SJSA1 (cell line): ENCODE measurements around the gene DMXL1. TPM values are rescaled to one million over a fixed set of nuclear protein-coding genes. Genes with fewer than 3 reads are reported as not detected.

Experiments used
- DNase-seq, 2 experiments: peaks; one replicate each; pipeline ENCODE4 v3.0.0-alpha.2; 2015 to 2020; ENCODE audit warnings: low spot score in 2 of 2, low read depth in 1 of 2
- H3K27ac ChIP-seq: fragments of 250-450 bp; sonication (Bioruptor Pico); 2 replicates; pipeline ENCODE4 v1.5.1; 2020; ENCODE audit warnings: mild to moderate bottlenecking, moderate library complexity
- H3K27me3 ChIP-seq: fragments of 250-450 bp; sonication (Bioruptor Pico); replicated peaks from 2 replicates; pipeline ENCODE4 v1.5.1; 2020; ENCODE audit warnings: mild to moderate bottlenecking, moderate library complexity
- H3K36me3 ChIP-seq: fragments of 250-450 bp; sonication (Bioruptor Pico); 2 replicates; pipeline ENCODE4 v1.5.1; 2020; ENCODE audit warnings: mild to moderate bottlenecking
- H3K4me1 ChIP-seq: fragments of 250-450 bp; sonication (Bioruptor Pico); replicated peaks from 2 replicates; pipeline ENCODE4 v1.6.1; 2021; ENCODE audit warnings: mild to moderate bottlenecking
- H3K4me3 ChIP-seq: fragments of 250-450 bp; sonication (Bioruptor Pico); 2 replicates; pipeline ENCODE4 v1.5.1; 2020; ENCODE audit warnings: mild to moderate bottlenecking
- H3K9me3 ChIP-seq: fragments of 250-450 bp; sonication (Bioruptor Pico); replicated peaks from 2 replicates; pipeline ENCODE4 v1.5.1; 2020; ENCODE audit warnings: mild to moderate bottlenecking
- total RNA-seq: library from RNA; depleted of rRNA; stranded (reverse); fragments of >200 nt; shearing (Covaris generic); gene quantifications from 2 replicates; pipeline ENCODE4 v1.2.3, GENCODE V29; 2014; rRNA removed

DMXL1 gene
- total RNA-seq, 1 experiment from 2014 or later, result 25.8 TPM

DNA sequence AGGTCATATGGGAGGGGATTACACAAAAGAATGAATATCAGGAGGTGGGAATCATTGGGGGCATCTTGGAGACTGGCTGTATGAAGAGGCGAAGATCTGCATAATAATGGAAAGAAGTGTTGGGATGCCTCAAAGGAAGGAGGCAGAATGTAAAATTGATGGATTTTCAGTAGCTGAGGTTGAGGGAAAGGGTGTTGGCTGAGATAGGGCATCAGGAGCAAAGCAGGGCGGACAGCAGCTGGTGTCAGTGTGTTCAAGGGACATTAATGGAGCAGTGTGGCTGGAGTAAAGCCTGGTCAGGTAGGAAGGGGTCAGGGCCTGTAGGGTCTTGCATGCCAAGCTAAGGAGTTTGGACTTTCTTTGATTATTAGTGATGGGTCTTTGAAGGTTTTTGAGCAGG is 219.7 kb downstream of the DMXL1 start:
- H3K36me3 ChIP-seq, result no peaks in the 10 kb centered on the region
- no peak overlapping the region for H3K27ac ChIP-seq
- H3K4me3 ChIP-seq, result no peak overlapping the region
- no peaks in the 10 kb centered on the region for H3K9me3 ChIP-seq
- H3K27me3 ChIP-seq, result no peaks in the 10 kb centered on the region
- peaks cover 18% of the 10 kb centered on the region for H3K4me1 ChIP-seq
- no peak for DNase-seq

DNA sequence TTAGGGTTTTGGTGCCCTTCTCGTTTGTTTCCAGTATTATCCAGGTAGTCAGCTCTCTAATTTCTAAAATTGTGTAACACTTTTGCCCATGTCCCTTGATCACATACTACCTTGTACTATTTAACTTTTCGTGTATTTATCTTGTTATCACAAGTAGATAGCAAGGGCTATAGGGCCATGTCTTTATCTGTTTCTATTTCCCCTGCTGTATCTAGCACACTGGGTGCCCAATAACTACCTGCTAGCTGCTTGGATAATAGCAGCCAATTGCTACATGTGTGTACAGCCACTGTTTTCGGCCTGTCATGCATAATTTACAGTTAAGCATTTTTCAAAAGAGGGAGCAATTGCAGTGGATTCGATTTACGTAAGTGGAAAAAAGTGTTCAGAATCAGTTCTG is 220.2 kb downstream of the DMXL1 start:
- H3K27me3 ChIP-seq, result no peaks in the 10 kb centered on the region
- H3K36me3 ChIP-seq, result no peaks in the 10 kb centered on the region
- no peak overlapping the region for H3K27ac ChIP-seq
- H3K4me3 ChIP-seq, result no peak overlapping the region
- no peaks in the 10 kb centered on the region for H3K9me3 ChIP-seq
- no peak for DNase-seq
- H3K4me1 ChIP-seq, result peaks cover 18% of the 10 kb centered on the region

GRCh38 chr5:119291877-119292276 is 221.0 kb downstream of the DMXL1 start:
- H3K9me3 ChIP-seq, result no peaks in the 10 kb centered on the region
- H3K4me1 ChIP-seq, result peaks cover 18% of the 10 kb centered on the region
- no peak overlapping the region for H3K27ac ChIP-seq
- H3K27me3 ChIP-seq, result no peaks in the 10 kb centered on the region
- H3K4me3 ChIP-seq, result no peak overlapping the region
- DNase-seq, result no peak
- no peaks in the 10 kb centered on the region for H3K36me3 ChIP-seq

- no peak for DNase-seq
- peaks cover 12% of the 10 kb centered on the region for H3K4me1 ChIP-seq
These were observed 222.0 kb downstream of the DMXL1 start for GRCh38 chr5:119292701-119293515.

GRCh38 chr5:119293516-119293829 is 222.6 kb downstream of the DMXL1 start:
- DNase-seq, result no peak
- Histone ChIP-seq H3K27ac (no peak overlapping the region), H3K4me3 (no peak overlapping the region), H3K27me3 (no peaks in the 10 kb centered on the region), H3K4me1 (peaks cover 6% of the 10 kb centered on the region), H3K36me3 (no peaks in the 10 kb centered on the region), H3K9me3 (no peaks in the 10 kb centered on the region)

More at GRCh38 chr5:119292701-119293515, 222.0 kb downstream of the DMXL1 start:
- Histone ChIP-seq H3K27ac (no peak overlapping the region), H3K36me3 (no peaks in the 10 kb centered on the region), H3K27me3 (no peaks in the 10 kb centered on the region), H3K4me3 (no peak overlapping the region), H3K9me3 (no peaks in the 10 kb centered on the region)

Other genes starting within 250 kb of the DMXL1 start
- 3.1 and 5.5 TPM in 2 replicates for gene DTWD2, start 82.5 kb upstream of the DMXL1 start, total RNA-seq